Thoracic aorta (tissue), 2 donors: Measurements from ENCODE around the gene BABAM2. TPM values are rescaled to one million over a fixed set of nuclear protein-coding genes. Genes with fewer than 3 reads are reported as not detected.

Experiments used
- ATAC-seq: fragments of 150-250 bp; one replicate; pipeline ENCODE4 v1.8.0; 2017; ENCODE audit warnings: low read depth; ENCODE audit not compliant: insufficient number of reproducible peaks, low FRiP score
- DNase-seq: peaks from one replicate; pipeline ENCODE4 v3.0.0-alpha.2; 2020; ENCODE audit warnings: low spot score
- H3K27ac ChIP-seq, 2 donors: fragments of 200-600 bp; sonication (generic); 1 replicate in 1 of 2; 2 replicates in 1 of 2; pipeline ENCODE4 v1.5.1; 2016; ENCODE audit warnings: mild to moderate bottlenecking in 2 of 2, moderate library complexity in 2 of 2
- H3K27me3 ChIP-seq: fragments of 200-600 bp; sonication (generic); replicated peaks from 2 replicates; pipeline ENCODE4 v1.6.0; 2016; ENCODE audit warnings: mild to moderate bottlenecking; ENCODE audit not compliant: insufficient read depth
- H3K36me3 ChIP-seq: fragments of 200-600 bp; sonication (generic); one replicate; pipeline ENCODE4 v1.5.1; 2016
- H3K4me1 ChIP-seq, 2 donors: fragments of 200-600 bp; sonication (generic); 1 replicate in 1 of 2; 2 replicates in 1 of 2; pipeline versions ENCODE4 v1.5.1 to v1.6.0; 2016; ENCODE audit warnings: low read depth in 2 of 2, mild to moderate bottlenecking in 1 of 2; ENCODE audit not compliant: control insufficient read depth in 1 of 2
- H3K4me3 ChIP-seq: fragments of 200-600 bp; sonication (generic); 2 replicates; pipeline ENCODE4 v1.5.1; 2016; ENCODE audit warnings: mild to moderate bottlenecking
- H3K9me3 ChIP-seq: fragments of 200-600 bp; sonication (generic); 2 replicates; pipeline ENCODE4 v1.5.1; 2016
- CTCF ChIP-seq: fragments of 200-600 bp; sonication (generic); IDR thresholded peaks from one replicate; pipeline ENCODE4 v1.5.1; 2019; ENCODE audit warnings: antibody characterized with exemption
- total RNA-seq, 2 donors: library from RNA; depleted of rRNA; stranded (reverse); fragments of >200 nt; gene quantifications; one replicate each; pipeline versions ENCODE4 v1.1.0 to v1.2.3, GENCODE V29; 2016

Gene BABAM2
- total RNA-seq, 2 donors from 2014 or later: 24.7 to 32.8 TPM

- ATAC-seq (peak; percentile 77), DNase-seq (no peak)
- H3K4me3 ChIP-seq: no peak overlapping the region
- no peak for TF ChIP-seq CTCF
- no peaks in the 10 kb centered on the region for H3K27me3 ChIP-seq
- peaks cover 22 to 48% of the 10 kb centered on the region in 2 donors for H3K4me1 ChIP-seq
- H3K27ac ChIP-seq: peak overlapping the region; percentile 50 to 64
- no peaks in the 10 kb centered on the region for H3K9me3 ChIP-seq
- H3K36me3 ChIP-seq: no peaks in the 10 kb centered on the region
Observed at GRCh38 chr2:28319118-28320008, 428.8 kb downstream of the BABAM2 start.

- Histone ChIP-seq H3K36me3 (no peaks in the 10 kb centered on the region), H3K27me3 (no peaks in the 10 kb centered on the region), H3K9me3 (no peaks in the 10 kb centered on the region), H3K27ac (peak overlapping the region; percentile 39 to 64), H3K4me1 (peaks cover 22 to 48% of the 10 kb centered on the region in 2 donors), H3K4me3 (no peak overlapping the region)
- ATAC-seq: no peak
- DNase-seq: no peak
- TF ChIP-seq CTCF: no peak
Observed at GRCh38 chr2:28320009-28320365, 429.5 kb downstream of the BABAM2 start.

- no peaks in the 10 kb centered on the region for H3K27me3 ChIP-seq
- DNase-seq (no peak), ATAC-seq (no peak)
- no peaks in the 10 kb centered on the region for H3K9me3 ChIP-seq
- H3K27ac ChIP-seq: peak overlapping the region; percentile 39 to 64
- no peaks in the 10 kb centered on the region for H3K36me3 ChIP-seq
- TF ChIP-seq CTCF: no peak
- no peak overlapping the region for H3K4me3 ChIP-seq
- peaks cover 22 to 48% of the 10 kb centered on the region in 2 donors for H3K4me1 ChIP-seq
Observed at GRCh38 chr2:28320371-28320770, 429.8 kb downstream of the BABAM2 start.

GRCh38 chr2:28321426-28321825, 430.9 kb downstream of the BABAM2 start:
- Histone ChIP-seq H3K4me1 (peaks cover 22 to 53% of the 10 kb centered on the region in 2 donors), H3K9me3 (no peaks in the 10 kb centered on the region), H3K36me3 (no peaks in the 10 kb centered on the region), H3K27ac (peak overlapping the region; percentile 39 to 48), H3K4me3 (no peak overlapping the region), H3K27me3 (no peaks in the 10 kb centered on the region)
- DNase-seq (no peak), ATAC-seq (no peak)
- no peak for TF ChIP-seq CTCF

GRCh38 chr2:28322051-28322450, 431.5 kb downstream of the BABAM2 start:
- H3K4me3 ChIP-seq: no peak overlapping the region
- H3K27me3 ChIP-seq: no peaks in the 10 kb centered on the region
- H3K36me3 ChIP-seq: no peaks in the 10 kb centered on the region
- no peaks in the 10 kb centered on the region for H3K9me3 ChIP-seq
- ATAC-seq (no peak), DNase-seq (no peak)
- peaks cover 25 to 59% of the 10 kb centered on the region in 2 donors for H3K4me1 ChIP-seq
- no peak overlapping the region for H3K27ac ChIP-seq
- no peak for TF ChIP-seq CTCF
